Stimulated activated CD4-positive, alpha-beta T cell treated with anti-CD3 and anti-CD28 coated beads, Interleukin-12 subunit alpha, Interleukin-12 subunit beta, amount 100 ng/mL, for 24 hours (primary cell): Measurements from ENCODE around the gene RGS13.
"Not testable (repeated sequence)": the region's sequence is repeated elsewhere in the genome, so short reads cannot be mapped to it uniquely, and the experiment has no call there.

Experiments used
- DNase-seq, 2 experiments: peaks; one replicate each; pipeline ENCODE4 v3.0.0-alpha.2; 2020; ENCODE audit warnings: low read depth in 2 of 2

The RGS13 gene

GRCh38 chr1:192675716-192676115, 39.8 kb downstream of the RGS13 start:
- DNase-seq: no peak

- no peak for DNase-seq
Measured at GRCh38 chr1:192678099-192678498, 42.2 kb downstream of the RGS13 start.

GRCh38 chr1:192682335-192682734, 46.4 kb downstream of the RGS13 start:
- no peak for DNase-seq

- DNase-seq: not testable (repeated sequence)
Measured at GRCh38 chr1:192683081-192683480, 47.1 kb downstream of the RGS13 start.

- no peak for DNase-seq
Measured at GRCh38 chr1:192689459-192689858, 53.5 kb downstream of the RGS13 start.

- no peak for DNase-seq
Measured at GRCh38 chr1:192691041-192691440, 55.1 kb downstream of the RGS13 start.

GRCh38 chr1:192696082-192696481, 60.1 kb downstream of the RGS13 start:
- DNase-seq: no peak

- no peak for DNase-seq
Measured at GRCh38 chr1:192697771-192698170, 61.8 kb downstream of the RGS13 start.

GRCh38 chr1:192698731-192699130, 62.8 kb downstream of the RGS13 start:
- DNase-seq: no peak

GRCh38 chr1:192700834-192701271, 64.9 kb downstream of the RGS13 start:
- no peak for DNase-seq

GRCh38 chr1:192702212-192702902, 66.4 kb downstream of the RGS13 start:
- DNase-seq: no peak

- DNase-seq: no peak
Measured at GRCh38 chr1:192703283-192704206, 67.6 kb downstream of the RGS13 start.

GRCh38 chr1:192705510-192705909, 69.6 kb downstream of the RGS13 start:
- DNase-seq: no peak

- no peak for DNase-seq
Measured at GRCh38 chr1:192706936-192707335, 71.0 kb downstream of the RGS13 start.

- no peak for DNase-seq
Measured at GRCh38 chr1:192707978-192708547, 72.1 kb downstream of the RGS13 start.

- DNase-seq: no peak
Measured at GRCh38 chr1:192709544-192709943, 73.6 kb downstream of the RGS13 start.
